HFFc6 (cell line): ENCODE measurements around the gene PCNX4. TPM values are rescaled to one million over a fixed set of nuclear protein-coding genes. Genes with fewer than 3 reads are reported as not detected.

Experiments
- DNase-seq: peaks from one replicate; pipeline ENCODE4 v3.0.0-alpha.2; 2018
- H3K27ac Mint-ChIP-seq: 2 replicates; pipeline ENCODE4 v1.8.0; 2020; ENCODE audit warnings: mild to moderate bottlenecking, mixed read lengths
- H3K27me3 Mint-ChIP-seq: 2 replicates; pipeline ENCODE4 v1.8.0; 2021; ENCODE audit warnings: mild to moderate bottlenecking, moderate library complexity, mixed read lengths; ENCODE audit not compliant: insufficient read depth
- H3K36me3 Mint-ChIP-seq: 2 replicates; pipeline ENCODE4 v1.8.0; 2021; ENCODE audit warnings: low read depth, mixed read lengths
- H3K4me1 Mint-ChIP-seq: 2 replicates; pipeline ENCODE4 v1.8.0; 2020; ENCODE audit warnings: low read depth, mixed read lengths
- H3K4me3 Mint-ChIP-seq: 2 replicates; pipeline ENCODE4 v1.8.0; 2020; ENCODE audit warnings: mild to moderate bottlenecking, moderate library complexity, mixed read lengths
- H3K9me3 Mint-ChIP-seq: 2 replicates; pipeline ENCODE4 v1.8.0; 2020; ENCODE audit warnings: mild to moderate bottlenecking, mixed read lengths
- CTCF ChIP-seq: fragments of 200-600 bp; sonication (generic); IDR thresholded peaks from 2 replicates; pipeline ENCODE4 v1.5.0; 2021; ENCODE audit warnings: antibody characterized with exemption, mild to moderate bottlenecking
- total RNA-seq, 6 experiments: library from RNA; stranded (reverse); fragmentation: NEBNext Ultra II Directional; extraction: Animal tissue kit (Norgen Biotek cat#: 25700); gene quantifications; 2 replicates in 1 of 6; 3 replicates in 5 of 6; pipeline ENCODE4 v1.2.3, GENCODE V29; 2021

Gene PCNX4
- total RNA-seq, 6 experiments from 2014 or later = 46.5 to 67.7 (median 54.9) TPM

- H3K27ac Mint-ChIP-seq = peak overlapping the region; percentile 86
- peaks cover 29% of the 10 kb centered on the region for H3K36me3 Mint-ChIP-seq
- H3K27me3 Mint-ChIP-seq = peaks cover 1% of the 10 kb centered on the region
- H3K4me3 Mint-ChIP-seq = peak overlapping the region; percentile 44
- H3K9me3 Mint-ChIP-seq = no peaks in the 10 kb centered on the region
- no peak for DNase-seq
- TF ChIP-seq CTCF = no peak
- peaks cover 70% of the 10 kb centered on the region for H3K4me1 Mint-ChIP-seq
Observed at GRCh38 chr14:60101786-60102185, 10.1 kb downstream of the PCNX4 start.

GRCh38 chr14:60102389-60102788 lies 10.7 kb downstream of the PCNX4 start:
- H3K36me3 Mint-ChIP-seq = peaks cover 28% of the 10 kb centered on the region
- no peaks in the 10 kb centered on the region for H3K9me3 Mint-ChIP-seq
- DNase-seq = peak; percentile 78
- TF ChIP-seq CTCF = no peak
- H3K27ac Mint-ChIP-seq = peak overlapping the region; percentile 86
- H3K27me3 Mint-ChIP-seq = peaks cover 1% of the 10 kb centered on the region
- H3K4me3 Mint-ChIP-seq = peak overlapping the region; percentile 48
- peaks cover 64% of the 10 kb centered on the region for H3K4me1 Mint-ChIP-seq

- Mint-ChIP-seq H3K9me3 (no peaks in the 10 kb centered on the region), H3K27ac (peak overlapping the region; percentile 52; the same call in 1 of the 2 replicates), H3K4me1 (peaks cover 44% of the 10 kb centered on the region), H3K4me3 (no peak overlapping the region), H3K36me3 (peaks cover 24% of the 10 kb centered on the region), H3K27me3 (peaks cover 1% of the 10 kb centered on the region)
- TF ChIP-seq CTCF = no peak
- peak; percentile 41 for DNase-seq
Observed at GRCh38 chr14:60106339-60106738, 14.6 kb downstream of the PCNX4 start.

GRCh38 chr14:60107477-60107876 lies 15.8 kb downstream of the PCNX4 start:
- Mint-ChIP-seq H3K4me1 (peaks cover 32% of the 10 kb centered on the region), H3K4me3 (no peak overlapping the region), H3K27me3 (peaks cover 1% of the 10 kb centered on the region), H3K27ac (peak overlapping the region; percentile 21; the same call in 1 of the 2 replicates), H3K9me3 (no peaks in the 10 kb centered on the region), H3K36me3 (peaks cover 24% of the 10 kb centered on the region)
- no peak for DNase-seq
- no peak for TF ChIP-seq CTCF

GRCh38 chr14:60111732-60112131 lies 20.0 kb downstream of the PCNX4 start:
- TF ChIP-seq CTCF = no peak
- no peak overlapping the region for H3K4me3 Mint-ChIP-seq
- DNase-seq = no peak
- peaks cover 14% of the 10 kb centered on the region for H3K4me1 Mint-ChIP-seq
- H3K36me3 Mint-ChIP-seq = peaks cover 28% of the 10 kb centered on the region
- H3K27ac Mint-ChIP-seq = no peak overlapping the region
- H3K27me3 Mint-ChIP-seq = no peaks in the 10 kb centered on the region; the same call in 1 of the 2 replicates
- no peaks in the 10 kb centered on the region for H3K9me3 Mint-ChIP-seq

GRCh38 chr14:60114881-60115280 lies 23.2 kb downstream of the PCNX4 start:
- peaks cover 14% of the 10 kb centered on the region for H3K4me1 Mint-ChIP-seq
- H3K27ac Mint-ChIP-seq = 0 out of 2 replicates have a peak overlapping the region, but pooled peaks have one; percentile 24
- H3K4me3 Mint-ChIP-seq = no peak overlapping the region
- peaks cover 35% of the 10 kb centered on the region for H3K36me3 Mint-ChIP-seq
- no peak for TF ChIP-seq CTCF
- H3K27me3 Mint-ChIP-seq = no peaks in the 10 kb centered on the region
- H3K9me3 Mint-ChIP-seq = no peaks in the 10 kb centered on the region
- no peak for DNase-seq
